ENCODE measurements around the gene LRRC75A. TPM values are rescaled to one million over a fixed set of nuclear protein-coding genes. Genes with fewer than 3 reads are reported as not detected.

LRRC75A gene
- total and polyA plus RNA-seq, 2 of the 13 experiments (the other 11 are each of a cell fraction or from before 2014, with no cell fraction given): 0.03 TPM; not detected in 1

GRCh38 chr17:16477666-16478065 lies 14.3 kb downstream of the LRRC75A start (continued):
- TF ChIP-seq, protein P1, sequence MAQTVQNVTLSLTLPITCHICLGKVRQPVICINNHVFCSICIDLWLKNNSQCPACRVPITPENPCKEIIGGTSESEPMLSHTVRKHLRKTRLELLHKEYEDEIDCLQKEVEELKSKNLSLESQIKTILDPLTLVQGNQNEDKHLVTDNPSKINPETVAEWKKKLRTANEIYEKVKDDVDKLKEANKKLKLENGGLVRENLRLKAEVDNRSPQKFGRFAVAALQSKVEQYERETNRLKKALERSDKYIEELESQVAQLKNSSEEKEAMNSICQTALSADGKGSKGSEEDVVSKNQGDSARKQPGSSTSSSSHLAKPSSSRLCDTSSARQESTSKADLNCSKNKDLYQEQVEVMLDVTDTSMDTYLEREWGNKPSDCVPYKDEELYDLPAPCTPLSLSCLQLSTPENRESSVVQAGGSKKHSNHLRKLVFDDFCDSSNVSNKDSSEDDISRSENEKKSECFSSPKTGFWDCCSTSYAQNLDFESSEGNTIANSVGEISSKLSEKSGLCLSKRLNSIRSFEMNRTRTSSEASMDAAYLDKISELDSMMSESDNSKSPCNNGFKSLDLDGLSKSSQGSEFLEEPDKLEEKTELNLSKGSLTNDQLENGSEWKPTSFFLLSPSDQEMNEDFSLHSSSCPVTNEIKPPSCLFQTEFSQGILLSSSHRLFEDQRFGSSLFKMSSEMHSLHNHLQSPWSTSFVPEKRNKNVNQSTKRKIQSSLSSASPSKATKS (CRISPR knock-in tag; IDR thresholded peaks at IDR 0.05): no peak
- no peak for TF ChIP-seq CEBPG (CRISPR knock-in tag; IDR thresholded peaks at IDR 0.05)

DNA sequence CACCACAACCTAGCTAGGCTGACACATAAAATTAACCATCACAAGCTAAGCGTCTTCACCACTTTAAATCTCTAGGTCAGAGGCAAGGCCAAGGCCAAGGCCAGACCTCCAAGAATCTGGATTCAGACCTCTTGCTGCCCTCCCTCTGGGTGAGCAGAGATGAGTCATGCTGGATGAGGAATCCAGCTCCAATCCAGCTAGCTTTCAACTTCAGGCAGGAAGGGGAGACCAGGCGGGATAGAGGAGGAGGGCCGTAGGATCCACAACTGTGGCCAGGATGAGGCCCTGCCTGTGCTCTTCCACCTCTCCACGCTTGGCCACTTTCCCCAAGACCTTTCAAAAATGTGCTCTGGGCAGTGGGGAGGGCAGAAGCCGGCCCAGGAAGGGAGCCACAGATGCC lies 14.7 kb downstream of the LRRC75A start:
- Histone ChIP-seq H4K20me1 (ENCODE audit: insufficient read depth, low read length) (no peaks in the 10 kb centered on the region; the same call in 1 of the 2 replicates), H3K79me2 (ENCODE audit: insufficient read depth, low read length) (no peaks in the 10 kb centered on the region), H3K4me2 (ENCODE audit: low read depth, low read length) (no peak overlapping the region), H3K36me3 (replicated peaks in 1 of 2; ENCODE audit: control insufficient read depth in 1 of 2, insufficient read depth in 2 of 2, low read length in 2 of 2) (no peaks in the 10 kb centered on the region), H2AFZ (ENCODE audit: low read length) (no peak overlapping the region), H3K4me3 (replicated peaks in 1 of 3; ENCODE audit: insufficient read depth in 1 of 3, low read depth in 2 of 3, low read length in 3 of 3) (no peak overlapping the region), H3K9me3 (ENCODE audit: low read length) (no peaks in the 10 kb centered on the region), H3K27me3 (ENCODE audit: control insufficient read depth in 1 of 2, insufficient read depth in 2 of 2, low read length in 2 of 2) (peaks cover 2 to 43% of the 10 kb centered on the region in 2 experiments), H3K4me1 (ENCODE audit: insufficient read depth, low read length) (peaks cover 16% of the 10 kb centered on the region), H3K9ac (ENCODE audit: insufficient read depth, low read depth, low read length) (no peak overlapping the region), H3K27ac (ENCODE audit: extremely low read length, insufficient read depth, low read length) (no peak overlapping the region)
- peak; percentile 69 for ATAC-seq
- in situ Hi-C loops (cut with HindIII; ENCODE audit: extremely low pct_ligation_motif_present, low pct_unique_long_range_greater_than_20kb): no loop called here
- intact Hi-C loops (cut with micrococcal nuclease; ENCODE audit: unreplicated experiment): no loop called here
- CTCF ChIA-PET (ENCODE audit: low intra/inter-chr PET ratio, low total read pairs): no interaction called here
- 3% methylated on average over 4 of the region's 5 CpGs for WGBS (ENCODE audit: low lambda C conversion rate)
- BruUV-seq (replicated peaks): no TSS peak
- no peak for FAIRE-seq
- peak; percentile 38 for DNase-seq (ENCODE audit: low spot score)
- POLR2A ChIA-PET: interaction anchor here (0.6 kb wide), 1 partner anchor 39 kb away, joined by 3 read pairs; no protein-coding TSS in a partner anchor
- 0 out of 4 replicates have a peak, but pooled peaks of 1 of the 2 experiments have one; percentile 37 for TF ChIP-seq NR2F1 (CRISPR knock-in tag; IDR thresholded peaks at IDR 0.05)
- TF ChIP-seq SKI (IDR thresholded peaks at IDR 0.05; ENCODE audit: partially characterized antibody): peak; percentile 75
- TF ChIP-seq EZH2 (conservative IDR thresholded peaks at IDR 0.05; ENCODE audit: low read depth, low read length): no peak
- no peak for TF ChIP-seq ELF1 (CRISPR knock-in tag; IDR thresholded peaks at IDR 0.05)
- peak; percentile 25; the same call in 1 of the 2 replicates for TF ChIP-seq RXRA (CRISPR knock-in tag; IDR thresholded peaks at IDR 0.05)
- TF ChIP-seq ZNF253 (CRISPR knock-in tag; IDR thresholded peaks at IDR 0.05; ENCODE audit: borderline replicate concordance): no peak
- TF ChIP-seq FOSL2 (CRISPR knock-in tag; IDR thresholded peaks at IDR 0.05): peak; percentile 91
- no peak for TF ChIP-seq NFIB (CRISPR knock-in tag; IDR thresholded peaks at IDR 0.05; ENCODE audit: borderline replicate concordance)
- TF ChIP-seq ZNF496 (CRISPR knock-in tag; IDR thresholded peaks at IDR 0.05; ENCODE audit: insufficient replicate concordance): no peak
- peak; percentile 66 for TF ChIP-seq TBL1XR1 (IDR thresholded peaks at IDR 0.05; ENCODE audit: borderline replicate concordance, low read length, partially characterized antibody)
- TF ChIP-seq, protein P2, sequence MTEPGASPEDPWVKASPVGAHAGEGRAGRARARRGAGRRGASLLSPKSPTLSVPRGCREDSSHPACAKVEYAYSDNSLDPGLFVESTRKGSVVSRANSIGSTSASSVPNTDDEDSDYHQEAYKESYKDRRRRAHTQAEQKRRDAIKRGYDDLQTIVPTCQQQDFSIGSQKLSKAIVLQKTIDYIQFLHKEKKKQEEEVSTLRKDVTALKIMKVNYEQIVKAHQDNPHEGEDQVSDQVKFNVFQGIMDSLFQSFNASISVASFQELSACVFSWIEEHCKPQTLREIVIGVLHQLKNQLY (CRISPR knock-in tag; IDR thresholded peaks at IDR 0.05): no peak
- no peak for TF ChIP-seq RAD51 (IDR thresholded peaks at IDR 0.05; ENCODE audit: borderline replicate concordance)
- TF ChIP-seq BCL6 (CRISPR knock-in tag; IDR thresholded peaks at IDR 0.05): peak; percentile 48; the same call in 1 of the 2 replicates
- no peak for TF ChIP-seq ZFP36 (IDR thresholded peaks at IDR 0.05; ENCODE audit: borderline replicate concordance, low read depth, low read length, partially characterized antibody)
- no peak for TF ChIP-seq MAFF (IDR thresholded peaks at IDR 0.05; ENCODE audit: low read depth, low read length)
- TF ChIP-seq CHD2 (IDR thresholded peaks at IDR 0.05; ENCODE audit: low read depth, low read length): no peak
- peak; percentile 77 for TF ChIP-seq RARA (CRISPR knock-in tag; IDR thresholded peaks at IDR 0.05)
- TF ChIP-seq HOXA9 (CRISPR knock-in tag; IDR thresholded peaks at IDR 0.05; ENCODE audit: borderline replicate concordance): no peak
- TF ChIP-seq ZFP1 (CRISPR knock-in tag; IDR thresholded peaks at IDR 0.05): no peak
- no peak for TF ChIP-seq REL (CRISPR knock-in tag; conservative IDR thresholded peaks at IDR 0.05)
